T-helper 1 cell treated with Interleukin-12 subunit alpha and Interleukin-12 subunit beta and Interleukin-4 antibody, amounts not matched to agents 30 μg/mL and 1 μg/mL, for 36 hours (primary cell): ENCODE results near the gene PRR5.

ENCODE experiments used
- H3K27ac Mint-ChIP-seq: one replicate; pipeline ENCODE4 v1.8.0; 2021; ENCODE audit warnings: mild to moderate bottlenecking, mixed read lengths
- H3K27me3 Mint-ChIP-seq: one replicate; pipeline ENCODE4 v1.8.0; 2021; ENCODE audit warnings: low read depth, mixed read lengths
- H3K36me3 Mint-ChIP-seq: one replicate; pipeline ENCODE4 v1.8.0; 2021; ENCODE audit warnings: low read depth, mixed read lengths
- H3K4me1 Mint-ChIP-seq: one replicate; pipeline ENCODE4 v1.8.0; 2021; ENCODE audit warnings: low read depth, mixed read lengths
- H3K4me3 Mint-ChIP-seq: one replicate; pipeline ENCODE4 v1.8.0; 2021; ENCODE audit warnings: mild to moderate bottlenecking, moderate library complexity, mixed read lengths
- H3K9me3 Mint-ChIP-seq: one replicate; pipeline ENCODE4 v1.8.0; 2021; ENCODE audit warnings: mixed read lengths

Gene PRR5

GRCh38 chr22:44773082-44773481, 71.1 kb downstream of the PRR5 start:
- H3K4me1 Mint-ChIP-seq = no peaks in the 10 kb centered on the region
- no peaks in the 10 kb centered on the region for H3K27me3 Mint-ChIP-seq
- no peak overlapping the region for H3K27ac Mint-ChIP-seq
- peaks cover 14% of the 10 kb centered on the region for H3K9me3 Mint-ChIP-seq
- peaks cover 2% of the 10 kb centered on the region for H3K36me3 Mint-ChIP-seq
- no peak overlapping the region for H3K4me3 Mint-ChIP-seq

- Mint-ChIP-seq H3K36me3 (peaks cover 2% of the 10 kb centered on the region), H3K4me1 (no peaks in the 10 kb centered on the region), H3K27ac (no peak overlapping the region), H3K9me3 (peaks cover 14% of the 10 kb centered on the region), H3K27me3 (no peaks in the 10 kb centered on the region), H3K4me3 (no peak overlapping the region)
Observed at GRCh38 chr22:44775862-44776261, 73.9 kb downstream of the PRR5 start.

- Mint-ChIP-seq H3K4me1 (no peaks in the 10 kb centered on the region), H3K9me3 (peaks cover 13% of the 10 kb centered on the region)
Observed at GRCh38 chr22:44776605-44777363, 74.8 kb downstream of the PRR5 start.

GRCh38 chr22:44777364-44777755, 75.4 kb downstream of the PRR5 start:
- H3K27me3 Mint-ChIP-seq = no peaks in the 10 kb centered on the region
- H3K27ac Mint-ChIP-seq = no peak overlapping the region
- no peak overlapping the region for H3K4me3 Mint-ChIP-seq
- no peaks in the 10 kb centered on the region for H3K4me1 Mint-ChIP-seq
- H3K9me3 Mint-ChIP-seq = peaks cover 10% of the 10 kb centered on the region
- H3K36me3 Mint-ChIP-seq = peaks cover 2% of the 10 kb centered on the region

More at GRCh38 chr22:44776605-44777363, 74.8 kb downstream of the PRR5 start:
- H3K27ac Mint-ChIP-seq = no peak overlapping the region
- H3K36me3 Mint-ChIP-seq = peaks cover 2% of the 10 kb centered on the region
- H3K27me3 Mint-ChIP-seq = no peaks in the 10 kb centered on the region
- no peak overlapping the region for H3K4me3 Mint-ChIP-seq

- Mint-ChIP-seq H3K4me3 (no peak overlapping the region), H3K9me3 (no peaks in the 10 kb centered on the region), H3K4me1 (no peaks in the 10 kb centered on the region), H3K36me3 (no peaks in the 10 kb centered on the region), H3K27ac (no peak overlapping the region), H3K27me3 (no peaks in the 10 kb centered on the region)
Observed at GRCh38 chr22:44780876-44781449, 79.0 kb downstream of the PRR5 start.

GRCh38 chr22:44782363-44782963, 80.5 kb downstream of the PRR5 start:
- H3K27me3 Mint-ChIP-seq = no peaks in the 10 kb centered on the region
- H3K4me3 Mint-ChIP-seq = no peak overlapping the region
- H3K27ac Mint-ChIP-seq = no peak overlapping the region
- H3K36me3 Mint-ChIP-seq = no peaks in the 10 kb centered on the region
- no peaks in the 10 kb centered on the region for H3K9me3 Mint-ChIP-seq
- H3K4me1 Mint-ChIP-seq = no peaks in the 10 kb centered on the region

- H3K4me1 Mint-ChIP-seq = no peaks in the 10 kb centered on the region
- no peaks in the 10 kb centered on the region for H3K9me3 Mint-ChIP-seq
- H3K4me3 Mint-ChIP-seq = no peak overlapping the region
- no peak overlapping the region for H3K27ac Mint-ChIP-seq
- H3K27me3 Mint-ChIP-seq = no peaks in the 10 kb centered on the region
- no peaks in the 10 kb centered on the region for H3K36me3 Mint-ChIP-seq
Observed at GRCh38 chr22:44783091-44783490, 81.1 kb downstream of the PRR5 start.

DNA sequence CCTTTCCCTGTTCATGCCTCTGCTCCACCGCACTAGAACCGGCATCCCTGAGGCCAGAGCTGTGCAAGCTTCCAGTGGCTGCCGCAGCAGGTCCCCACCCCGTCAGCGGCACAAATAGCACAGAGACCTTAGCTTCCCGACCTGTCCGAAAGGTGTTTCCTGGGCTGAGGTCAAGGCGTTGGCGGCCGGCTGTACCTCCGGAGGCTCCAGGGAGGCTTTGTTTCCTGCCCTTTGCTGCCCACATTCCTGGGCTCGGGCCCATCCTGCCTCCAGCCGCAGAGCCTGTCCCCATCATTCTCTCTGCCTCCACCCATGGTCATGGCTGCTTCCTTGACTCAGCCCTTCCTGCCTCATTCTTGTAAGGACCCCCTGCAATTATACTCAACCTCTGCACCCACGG, 81.6 kb downstream of the PRR5 start:
- no peaks in the 10 kb centered on the region for H3K27me3 Mint-ChIP-seq
- no peaks in the 10 kb centered on the region for H3K4me1 Mint-ChIP-seq
- no peak overlapping the region for H3K27ac Mint-ChIP-seq
- no peak overlapping the region for H3K4me3 Mint-ChIP-seq
- no peaks in the 10 kb centered on the region for H3K36me3 Mint-ChIP-seq
- H3K9me3 Mint-ChIP-seq = no peaks in the 10 kb centered on the region

- Mint-ChIP-seq H3K36me3 (no peaks in the 10 kb centered on the region), H3K27ac (no peak overlapping the region), H3K4me3 (no peak overlapping the region), H3K9me3 (no peaks in the 10 kb centered on the region), H3K4me1 (no peaks in the 10 kb centered on the region), H3K27me3 (no peaks in the 10 kb centered on the region)
Observed at GRCh38 chr22:44786136-44786535, 84.1 kb downstream of the PRR5 start.

DNA sequence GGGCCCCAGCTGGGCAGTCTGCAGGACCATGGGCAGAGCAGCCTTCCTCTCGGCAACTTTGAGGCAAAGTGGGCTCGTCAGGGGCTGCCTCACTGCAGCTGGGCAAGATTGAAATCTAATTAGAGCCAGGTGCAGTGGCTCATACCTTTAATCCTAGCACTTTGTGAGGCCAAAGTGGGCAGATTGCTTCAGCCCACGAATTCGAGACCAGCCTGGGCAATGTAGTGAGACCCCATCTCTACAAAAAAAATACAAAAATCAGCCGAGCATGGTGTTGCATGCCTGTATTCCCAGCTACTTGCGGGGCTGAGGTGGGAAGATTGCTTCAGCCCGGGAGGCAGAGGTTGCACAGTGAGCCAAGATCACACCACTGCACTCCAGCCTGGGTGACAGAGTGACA, 84.6 kb downstream of the PRR5 start:
- H3K4me3 Mint-ChIP-seq = no peak overlapping the region
- H3K4me1 Mint-ChIP-seq = no peaks in the 10 kb centered on the region
- no peak overlapping the region for H3K27ac Mint-ChIP-seq
- H3K9me3 Mint-ChIP-seq = no peaks in the 10 kb centered on the region
- no peaks in the 10 kb centered on the region for H3K27me3 Mint-ChIP-seq
- H3K36me3 Mint-ChIP-seq = no peaks in the 10 kb centered on the region
